ENCODE results near the gene KANSL1.

The KANSL1 gene

DNA sequence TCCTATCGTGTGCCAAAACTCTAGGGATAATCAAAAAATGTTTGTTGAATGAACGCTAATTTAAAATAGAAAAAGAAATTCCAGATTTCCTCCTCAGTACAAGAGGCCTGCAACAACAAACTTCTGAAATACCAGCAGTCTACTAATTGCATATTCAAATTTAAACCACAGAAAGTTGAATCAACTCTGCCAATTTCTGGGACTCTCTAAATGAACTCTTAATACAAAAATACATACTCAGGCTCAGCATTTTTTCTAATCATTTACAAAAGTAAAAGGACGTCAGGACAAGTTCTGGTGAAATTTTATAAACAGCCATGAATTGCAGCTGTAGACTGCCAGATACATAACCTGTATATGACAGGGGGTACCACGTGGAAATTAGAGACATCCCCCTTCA, 49.0 kb downstream of the KANSL1 start:
- Histone ChIP-seq H3K9ac (no peak overlapping the region), H3K9me3 (no peaks in the 10 kb centered on the region), H3K27ac (no peak overlapping the region), H3K4me1 (peaks cover 51% of the 10 kb centered on the region), H4K20me1 (peaks cover 100% of the 10 kb centered on the region), H3K36me3 (peaks cover 16% of the 10 kb centered on the region; the same call in 1 of the 2 replicates), H3K4me3 (no peak overlapping the region), H3K27me3 (no peaks in the 10 kb centered on the region), H3K4me2 (no peak overlapping the region)
- TF ChIP-seq Cebpa-rat (IDR thresholded peaks at IDR 0.05): no peak

GRCh38 chr17:46143827-46144236, 49.4 kb downstream of the KANSL1 start:
- Histone ChIP-seq H3K4me1 (peaks cover 52% of the 10 kb centered on the region), H3K27me3 (no peaks in the 10 kb centered on the region), H3K36me3 (peaks cover 14% of the 10 kb centered on the region; the same call in 1 of the 2 replicates), H3K4me2 (no peak overlapping the region), H4K20me1 (peaks cover 100% of the 10 kb centered on the region), H3K9ac (no peak overlapping the region), H3K9me3 (no peaks in the 10 kb centered on the region), H3K4me3 (no peak overlapping the region), H3K27ac (no peak overlapping the region)
- no peak for TF ChIP-seq Cebpa-rat (IDR thresholded peaks at IDR 0.05)

DNA sequence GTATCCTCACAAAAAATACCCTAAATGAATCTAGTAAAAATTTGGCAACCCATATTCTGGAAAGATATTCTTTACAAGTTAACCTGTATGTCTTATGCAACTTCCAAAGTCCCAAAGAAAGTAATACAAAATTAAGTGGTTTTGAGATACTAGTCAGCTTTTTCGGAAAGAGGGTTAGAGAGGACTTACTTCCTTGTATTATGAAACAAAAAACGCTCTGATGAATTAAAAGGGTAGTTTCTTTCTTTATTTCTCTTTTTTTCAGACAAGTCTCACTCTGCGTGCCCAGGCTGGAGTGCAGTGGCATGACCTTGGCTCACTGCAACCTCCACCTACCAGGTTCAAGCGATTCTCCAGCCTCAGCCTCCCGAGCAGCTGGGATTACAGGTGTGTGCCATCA, 51.6 kb downstream of the KANSL1 start:
- peaks cover 45% of the 10 kb centered on the region for H3K4me1 ChIP-seq
- no peak overlapping the region for H3K4me3 ChIP-seq
- H3K27me3 ChIP-seq: no peaks in the 10 kb centered on the region
- no peak for TF ChIP-seq Cebpa-rat (IDR thresholded peaks at IDR 0.05)
- H4K20me1 ChIP-seq: peaks cover 100% of the 10 kb centered on the region
- H3K36me3 ChIP-seq: peaks cover 18% of the 10 kb centered on the region; the same call in 1 of the 2 replicates
- H3K9me3 ChIP-seq: no peaks in the 10 kb centered on the region
- no peak overlapping the region for H3K27ac ChIP-seq
- no peak overlapping the region for H3K9ac ChIP-seq
- no peak overlapping the region for H3K4me2 ChIP-seq

DNA sequence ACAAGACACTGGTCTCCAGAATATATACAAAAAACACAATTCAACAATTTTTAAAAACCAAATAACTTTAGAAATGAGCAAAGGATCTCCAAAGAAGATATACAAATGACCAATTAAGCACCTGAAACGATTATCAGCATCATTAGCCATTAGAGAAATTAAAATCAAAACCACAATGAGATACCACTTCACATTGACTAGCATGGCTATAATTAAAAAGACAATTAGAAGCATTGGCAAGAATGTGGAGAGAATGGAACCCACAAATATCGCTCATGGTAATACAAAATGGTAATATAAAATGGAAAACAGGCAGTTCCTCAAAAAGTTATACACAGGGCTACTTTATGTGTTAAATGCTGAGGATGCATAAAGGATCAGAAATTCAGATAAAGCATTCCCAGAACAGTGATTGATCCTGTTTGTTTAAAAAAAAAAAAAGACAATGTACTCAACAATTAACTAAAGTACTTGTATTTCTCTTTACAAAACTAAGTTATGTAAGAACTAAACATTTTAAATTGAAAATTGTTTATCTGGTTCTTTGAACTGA, 52.5 kb downstream of the KANSL1 start:
- Histone ChIP-seq H3K4me3 (no peak overlapping the region), H3K4me2 (no peak overlapping the region), H3K36me3 (peaks cover 18% of the 10 kb centered on the region; the same call in 1 of the 2 replicates), H3K9ac (no peak overlapping the region), H3K4me1 (peaks cover 43% of the 10 kb centered on the region), H3K9me3 (no peaks in the 10 kb centered on the region), H3K27ac (no peak overlapping the region), H3K27me3 (no peaks in the 10 kb centered on the region), H4K20me1 (peaks cover 100% of the 10 kb centered on the region)
- no peak for TF ChIP-seq Cebpa-rat (IDR thresholded peaks at IDR 0.05)

DNA sequence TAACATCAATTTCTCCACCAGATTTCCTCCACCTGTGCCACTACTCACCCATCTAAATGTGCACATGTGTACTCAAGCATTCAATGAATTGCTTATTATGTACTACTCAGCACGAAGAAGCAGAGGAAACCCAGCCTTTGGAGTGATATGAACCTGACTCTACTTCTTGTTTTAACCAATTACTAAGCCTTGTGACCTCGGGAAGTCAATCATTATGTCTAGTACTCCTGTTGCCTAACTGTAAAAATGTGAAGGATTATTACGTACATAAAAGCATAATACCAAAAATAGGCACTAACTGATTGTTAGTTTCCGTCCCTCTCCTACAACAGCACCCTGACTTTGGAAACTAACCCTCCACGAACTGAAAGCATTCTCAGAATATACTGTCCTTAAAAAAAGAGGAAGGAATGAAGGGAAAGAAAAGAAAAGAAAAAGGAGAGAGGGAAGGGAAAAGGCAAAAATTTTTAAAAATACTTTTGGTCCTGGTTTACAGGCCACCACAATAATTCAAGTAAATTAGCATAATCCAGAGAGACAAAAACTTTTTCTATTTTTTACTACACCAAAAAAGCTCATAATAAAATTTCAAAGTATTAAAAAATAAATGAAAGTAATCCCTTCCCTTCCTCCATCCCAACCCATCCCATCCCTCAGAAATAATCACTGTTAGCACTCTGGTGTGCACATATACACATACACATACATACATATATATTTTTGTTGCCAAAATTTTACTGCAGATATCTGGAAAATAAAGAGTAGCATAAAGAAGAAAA, 53.6 kb downstream of the KANSL1 start:
- peaks cover 25% of the 10 kb centered on the region for H3K36me3 ChIP-seq
- peak overlapping the region; percentile 35 for H3K4me2 ChIP-seq
- H3K27me3 ChIP-seq: no peaks in the 10 kb centered on the region
- H3K9ac ChIP-seq: no peak overlapping the region
- no peaks in the 10 kb centered on the region for H3K9me3 ChIP-seq
- peaks cover 100% of the 10 kb centered on the region for H4K20me1 ChIP-seq
- TF ChIP-seq Cebpa-rat (IDR thresholded peaks at IDR 0.05): no peak
- no peak overlapping the region for H3K4me3 ChIP-seq
- peaks cover 32% of the 10 kb centered on the region for H3K4me1 ChIP-seq
- no peak overlapping the region for H3K27ac ChIP-seq

- Histone ChIP-seq H3K4me1 (peaks cover 23% of the 10 kb centered on the region), H3K36me3 (peaks cover 36% of the 10 kb centered on the region), H3K4me3 (no peak overlapping the region), H3K9ac (no peak overlapping the region), H3K9me3 (peaks cover 4% of the 10 kb centered on the region; the same call in 1 of the 2 replicates), H3K27me3 (no peaks in the 10 kb centered on the region), H3K27ac (no peak overlapping the region), H4K20me1 (peaks cover 100% of the 10 kb centered on the region), H3K4me2 (no peak overlapping the region)
- no peak for TF ChIP-seq Cebpa-rat (IDR thresholded peaks at IDR 0.05)
These were observed 54.8 kb downstream of the KANSL1 start for GRCh38 chr17:46138473-46138872.

- no peak for TF ChIP-seq Cebpa-rat (IDR thresholded peaks at IDR 0.05)
- Histone ChIP-seq H3K4me2 (no peak overlapping the region), H3K27me3 (no peaks in the 10 kb centered on the region), H3K4me3 (no peak overlapping the region), H4K20me1 (peaks cover 100% of the 10 kb centered on the region), H3K4me1 (peaks cover 25% of the 10 kb centered on the region), H3K9ac (no peak overlapping the region), H3K9me3 (peaks cover 14% of the 10 kb centered on the region; the same call in 1 of the 2 replicates), H3K27ac (no peak overlapping the region), H3K36me3 (peaks cover 46% of the 10 kb centered on the region)
These were observed 56.4 kb downstream of the KANSL1 start for GRCh38 chr17:46136820-46137219.

DNA sequence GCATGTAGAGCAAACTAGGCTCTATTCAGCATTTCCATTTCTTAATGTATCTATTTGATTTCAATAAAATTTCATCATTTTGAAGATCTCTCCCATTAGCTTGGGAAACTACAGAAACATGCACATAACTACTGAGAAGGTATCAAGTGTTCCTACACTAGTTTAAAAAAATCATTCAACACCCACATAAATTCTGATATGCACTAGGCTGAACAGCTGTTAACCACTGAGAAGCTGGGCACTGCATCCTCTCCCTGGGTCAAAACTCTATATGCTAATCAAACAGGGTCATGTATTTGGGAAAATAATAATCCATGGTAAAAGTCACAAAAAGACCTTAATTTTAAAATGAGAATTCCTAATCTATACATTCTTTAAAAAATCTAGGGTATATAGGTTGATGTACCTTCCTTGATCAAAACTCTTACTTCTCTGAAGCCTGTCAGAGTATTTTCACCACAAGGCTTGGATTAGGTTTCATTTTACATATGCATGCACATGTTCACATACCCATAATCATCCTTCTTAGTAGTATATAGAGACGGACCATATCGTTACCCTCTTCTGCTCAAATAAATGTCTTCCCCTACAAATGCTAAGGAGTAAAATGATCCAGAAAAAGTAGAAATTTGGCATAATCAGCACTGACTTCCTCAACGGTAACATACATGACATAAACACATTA, 57.2 kb downstream of the KANSL1 start:
- Histone ChIP-seq H3K27ac (no peak overlapping the region), H3K27me3 (no peaks in the 10 kb centered on the region), H3K4me3 (no peak overlapping the region), H3K9me3 (peaks cover 14% of the 10 kb centered on the region; the same call in 1 of the 2 replicates), H3K4me1 (peaks cover 29% of the 10 kb centered on the region), H4K20me1 (peaks cover 100% of the 10 kb centered on the region), H3K4me2 (no peak overlapping the region), H3K9ac (no peak overlapping the region), H3K36me3 (peaks cover 41% of the 10 kb centered on the region)
- no peak for TF ChIP-seq Cebpa-rat (IDR thresholded peaks at IDR 0.05)

- TF ChIP-seq Cebpa-rat (IDR thresholded peaks at IDR 0.05): no peak
- Histone ChIP-seq H4K20me1 (peaks cover 100% of the 10 kb centered on the region), H3K4me1 (peaks cover 29% of the 10 kb centered on the region), H3K36me3 (peaks cover 41% of the 10 kb centered on the region), H3K4me2 (no peak overlapping the region), H3K4me3 (no peak overlapping the region), H3K9me3 (peaks cover 14% of the 10 kb centered on the region; the same call in 1 of the 2 replicates), H3K27me3 (no peaks in the 10 kb centered on the region), H3K27ac (no peak overlapping the region), H3K9ac (no peak overlapping the region)
These were observed 58.0 kb downstream of the KANSL1 start for GRCh38 chr17:46135126-46135812.

Measured in BLaER1 (cell line).